WTC11 (cell line): ENCODE results near the gene LBHD2. TPM values are rescaled to one million over a fixed set of nuclear protein-coding genes. Genes with fewer than 3 reads are reported as not detected.

Source experiments
- ATAC-seq: fragments of 200-7000 bp; cut with Tn5 transposase; 2 replicates; pipeline ENCODE4 v1.10.0; 2021; ENCODE audit warnings: mild to moderate bottlenecking, moderate library complexity
- CTCF ChIA-PET: fragments of 300-600 bp; sonication (Branson Sonifier 250); formaldehyde crosslinking; loops from one replicate; lab custom pipeline; 2021; ENCODE audit warnings: antibody characterized with exemption; lab: Charles Lee
- POLR2A ChIA-PET: fragments of 350-600 bp; sonication (Branson Sonifier 250); formaldehyde crosslinking; loops from one replicate; lab custom pipeline; 2021; ENCODE audit warnings: antibody characterized with exemption; lab: Charles Lee
- DNase-seq: peaks from one replicate; pipeline ENCODE4 v3.0.0; 2021; ENCODE audit warnings: low spot score
- H3K27ac Mint-ChIP-seq: 2 replicates; pipeline ENCODE4 v1.8.0; 2021; ENCODE audit warnings: mixed read lengths
- H3K27me3 Mint-ChIP-seq: 2 replicates; pipeline ENCODE4 v1.8.0; 2021; ENCODE audit warnings: low read depth, mild to moderate bottlenecking, moderate library complexity, mixed read lengths
- H3K36me3 Mint-ChIP-seq: 2 replicates; pipeline ENCODE4 v1.8.0; 2021; ENCODE audit warnings: mixed read lengths
- H3K4me1 Mint-ChIP-seq: 2 replicates; pipeline ENCODE4 v1.8.0; 2022; ENCODE audit warnings: mixed read lengths
- H3K4me3 Mint-ChIP-seq: 2 replicates; pipeline ENCODE4 v1.8.0; 2021; ENCODE audit warnings: mild to moderate bottlenecking, moderate library complexity, mixed read lengths
- H3K9me3 Mint-ChIP-seq: 2 replicates; pipeline ENCODE4 v1.8.0; 2021; ENCODE audit warnings: mixed read lengths
- AFF4 ChIP-seq: sonication (generic); formaldehyde crosslinking; IDR thresholded peaks from 2 replicates; pipeline ENCODE4 v1.8.1; 2023; ENCODE audit warnings: mild to moderate bottlenecking, missing genetic modification reagents, borderline replicate concordance
- ATF1 ChIP-seq: sonication (generic); formaldehyde crosslinking; IDR thresholded peaks from 2 replicates; pipeline ENCODE4 v1.8.1; 2023; ENCODE audit warnings: mild to moderate bottlenecking, moderate library complexity, missing genetic modification reagents
- ATF2 ChIP-seq: sonication (generic); formaldehyde crosslinking; IDR thresholded peaks from 2 replicates; pipeline ENCODE4 v1.8.1; 2022; ENCODE audit warnings: low read depth, missing genetic modification reagents, borderline replicate concordance
- CREB1 ChIP-seq: sonication (generic); formaldehyde crosslinking; IDR thresholded peaks from 2 replicates; pipeline ENCODE4 v1.8.0; 2023; ENCODE audit warnings: mild to moderate bottlenecking, missing genetic modification reagents
- E2F5 ChIP-seq: sonication (generic); formaldehyde crosslinking; IDR thresholded peaks from 2 replicates; pipeline ENCODE4 v1.8.1; 2022; ENCODE audit warnings: mild to moderate bottlenecking, moderate library complexity, missing genetic modification reagents
- EMX1 ChIP-seq: fragments of 250-450 bp; sonication (Bioruptor Pico); IDR thresholded peaks from 2 replicates; pipeline ENCODE4 v1.8.0; 2021; ENCODE audit warnings: mild to moderate bottlenecking
- FOXK1 ChIP-seq: sonication (generic); formaldehyde crosslinking; IDR thresholded peaks from 2 replicates; pipeline ENCODE4 v1.8.0; 2022; ENCODE audit warnings: mild to moderate bottlenecking, moderate library complexity, missing genetic modification reagents
- JAZF1 ChIP-seq: fragments of 250-450 bp; sonication (Bioruptor Pico); IDR thresholded peaks from 2 replicates; pipeline ENCODE4 v1.9.0; 2021; ENCODE audit warnings: moderate library complexity, mild to moderate bottlenecking, inconsistent platforms
- MAX ChIP-seq: sonication (generic); formaldehyde crosslinking; IDR thresholded peaks from 2 replicates; pipeline ENCODE4 v1.8.0; 2022; ENCODE audit warnings: mild to moderate bottlenecking, missing genetic modification reagents
- MXD4 ChIP-seq: fragments of 250-450 bp; sonication (Bioruptor Pico); IDR thresholded peaks from 2 replicates; pipeline ENCODE4 v1.8.0; 2021; ENCODE audit warnings: mild to moderate bottlenecking, moderate library complexity, borderline replicate concordance
- NFATC4 ChIP-seq: fragments of 250-450 bp; sonication (Bioruptor Pico); IDR thresholded peaks from 2 replicates; pipeline ENCODE4 v1.9.0; 2021; ENCODE audit warnings: mild to moderate bottlenecking
- SMAD4 ChIP-seq: sonication (generic); formaldehyde crosslinking; IDR thresholded peaks from 2 replicates; pipeline ENCODE4 v1.8.0; 2022; ENCODE audit warnings: mild to moderate bottlenecking, missing genetic modification reagents
- ZNF121 ChIP-seq: sonication (generic); formaldehyde crosslinking; IDR thresholded peaks from 2 replicates; pipeline ENCODE4 v1.8.0; 2023; ENCODE audit warnings: missing genetic modification reagents
- ZNF281 ChIP-seq: sonication (generic); formaldehyde crosslinking; IDR thresholded peaks from 2 replicates; pipeline ENCODE4 v1.8.0; 2023; ENCODE audit warnings: mild to moderate bottlenecking, missing genetic modification reagents
- total RNA-seq: library from RNA; stranded (reverse); gene quantifications from 3 replicates; pipeline ENCODE4 v1.2.3, GENCODE V29; 2021
- TF ChIP-seq, protein P1 (sequence below): sonication (generic); formaldehyde crosslinking; IDR thresholded peaks from 2 replicates; pipeline ENCODE4 v1.8.1; 2022; ENCODE audit warnings: mild to moderate bottlenecking, missing genetic modification reagents, moderate library complexity, borderline replicate concordance
- TF ChIP-seq, protein P2 (sequence below): fragments of 250-450 bp; sonication (Bioruptor Pico); IDR thresholded peaks from 2 replicates; pipeline ENCODE4 v2.1.2; 2022; ENCODE audit warnings: mild to moderate bottlenecking, moderate library complexity
- TF ChIP-seq, protein P3 (sequence below): sonication (generic); formaldehyde crosslinking; IDR thresholded peaks from 2 replicates; pipeline ENCODE4 v1.8.0; 2022; ENCODE audit warnings: mild to moderate bottlenecking, missing genetic modification reagents
- TF ChIP-seq, protein P4 (sequence below): sonication (generic); formaldehyde crosslinking; IDR thresholded peaks from 2 replicates; pipeline ENCODE4 v1.8.1; 2023; ENCODE audit warnings: mild to moderate bottlenecking, missing genetic modification reagents

Gene LBHD2
- total RNA-seq, 1 experiment from 2014 or later: not detected

- DNase-seq (no peak), ATAC-seq (no peak)
- H3K27ac Mint-ChIP-seq: peak overlapping the region; percentile 11; the same call in 1 of the 2 replicates
- TF ChIP-seq MAX (CRISPR knock-in tag): no peak
- TF ChIP-seq FOXK1: no peak
- TF ChIP-seq ATF1: no peak
- TF ChIP-seq E2F5 (CRISPR knock-in tag): no peak
- TF ChIP-seq, protein P1, sequence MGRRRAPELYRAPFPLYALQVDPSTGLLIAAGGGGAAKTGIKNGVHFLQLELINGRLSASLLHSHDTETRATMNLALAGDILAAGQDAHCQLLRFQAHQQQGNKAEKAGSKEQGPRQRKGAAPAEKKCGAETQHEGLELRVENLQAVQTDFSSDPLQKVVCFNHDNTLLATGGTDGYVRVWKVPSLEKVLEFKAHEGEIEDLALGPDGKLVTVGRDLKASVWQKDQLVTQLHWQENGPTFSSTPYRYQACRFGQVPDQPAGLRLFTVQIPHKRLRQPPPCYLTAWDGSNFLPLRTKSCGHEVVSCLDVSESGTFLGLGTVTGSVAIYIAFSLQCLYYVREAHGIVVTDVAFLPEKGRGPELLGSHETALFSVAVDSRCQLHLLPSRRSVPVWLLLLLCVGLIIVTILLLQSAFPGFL (CRISPR knock-in tag): no peak
- TF ChIP-seq EMX1 (CRISPR knock-in tag): no peak
- no peak for TF ChIP-seq ZNF281
- TF ChIP-seq, protein P2, sequence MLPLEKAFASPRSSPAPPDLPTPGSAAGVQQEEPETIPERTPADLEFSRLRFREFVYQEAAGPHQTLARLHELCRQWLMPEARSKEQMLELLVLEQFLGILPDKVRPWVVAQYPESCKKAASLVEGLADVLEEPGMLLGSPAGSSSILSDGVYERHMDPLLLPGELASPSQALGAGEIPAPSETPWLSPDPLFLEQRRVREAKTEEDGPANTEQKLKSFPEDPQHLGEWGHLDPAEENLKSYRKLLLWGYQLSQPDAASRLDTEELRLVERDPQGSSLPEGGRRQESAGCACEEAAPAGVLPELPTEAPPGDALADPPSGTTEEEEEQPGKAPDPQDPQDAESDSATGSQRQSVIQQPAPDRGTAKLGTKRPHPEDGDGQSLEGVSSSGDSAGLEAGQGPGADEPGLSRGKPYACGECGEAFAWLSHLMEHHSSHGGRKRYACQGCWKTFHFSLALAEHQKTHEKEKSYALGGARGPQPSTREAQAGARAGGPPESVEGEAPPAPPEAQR (CRISPR knock-in tag): no peak
- TF ChIP-seq ZNF121 (CRISPR knock-in tag): no peak
- no peak for TF ChIP-seq NFATC4 (CRISPR knock-in tag)
- no peak for TF ChIP-seq ATF2 (CRISPR knock-in tag)
- no peak for TF ChIP-seq AFF4 (CRISPR knock-in tag)
- TF ChIP-seq, protein P3, sequence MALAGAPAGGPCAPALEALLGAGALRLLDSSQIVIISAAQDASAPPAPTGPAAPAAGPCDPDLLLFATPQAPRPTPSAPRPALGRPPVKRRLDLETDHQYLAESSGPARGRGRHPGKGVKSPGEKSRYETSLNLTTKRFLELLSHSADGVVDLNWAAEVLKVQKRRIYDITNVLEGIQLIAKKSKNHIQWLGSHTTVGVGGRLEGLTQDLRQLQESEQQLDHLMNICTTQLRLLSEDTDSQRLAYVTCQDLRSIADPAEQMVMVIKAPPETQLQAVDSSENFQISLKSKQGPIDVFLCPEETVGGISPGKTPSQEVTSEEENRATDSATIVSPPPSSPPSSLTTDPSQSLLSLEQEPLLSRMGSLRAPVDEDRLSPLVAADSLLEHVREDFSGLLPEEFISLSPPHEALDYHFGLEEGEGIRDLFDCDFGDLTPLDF (CRISPR knock-in tag): no peak
- TF ChIP-seq JAZF1: no peak
- no peak for TF ChIP-seq CREB1 (CRISPR knock-in tag)
- no peak for TF ChIP-seq MXD4 (CRISPR knock-in tag)
- TF ChIP-seq SMAD4 (CRISPR knock-in tag): no peak
- TF ChIP-seq, protein P4, sequence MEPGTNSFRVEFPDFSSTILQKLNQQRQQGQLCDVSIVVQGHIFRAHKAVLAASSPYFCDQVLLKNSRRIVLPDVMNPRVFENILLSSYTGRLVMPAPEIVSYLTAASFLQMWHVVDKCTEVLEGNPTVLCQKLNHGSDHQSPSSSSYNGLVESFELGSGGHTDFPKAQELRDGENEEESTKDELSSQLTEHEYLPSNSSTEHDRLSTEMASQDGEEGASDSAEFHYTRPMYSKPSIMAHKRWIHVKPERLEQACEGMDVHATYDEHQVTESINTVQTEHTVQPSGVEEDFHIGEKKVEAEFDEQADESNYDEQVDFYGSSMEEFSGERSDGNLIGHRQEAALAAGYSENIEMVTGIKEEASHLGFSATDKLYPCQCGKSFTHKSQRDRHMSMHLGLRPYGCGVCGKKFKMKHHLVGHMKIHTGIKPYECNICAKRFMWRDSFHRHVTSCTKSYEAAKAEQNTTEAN: no peak
- peaks cover 12% of the 10 kb centered on the region for H3K27me3 Mint-ChIP-seq
- no peaks in the 10 kb centered on the region for H3K9me3 Mint-ChIP-seq
- ChIA-PET CTCF (interaction anchor here (1.0 to 6.7 kb wide), 2 partner anchors 8 to 32 kb away, joined by 3 to 126 read pairs; no protein-coding TSS in a partner anchor), POLR2A (no interaction called here)
- H3K4me3 Mint-ChIP-seq: no peak overlapping the region
- peaks cover 24% of the 10 kb centered on the region for H3K4me1 Mint-ChIP-seq
- peaks cover 5% of the 10 kb centered on the region; the same call in 1 of the 2 replicates for H3K36me3 Mint-ChIP-seq
These were observed 50.9 kb downstream of the LBHD2 start for GRCh38 chr14:103134919-103135318.
